Immature natural killer cell (primary cell): ENCODE measurements around the gene ZNF561. TPM values are rescaled to one million over a fixed set of nuclear protein-coding genes. Genes with fewer than 3 reads are reported as not detected.

Experiments used
- DNase-seq, 3 donors: peaks; one replicate each; pipeline ENCODE4 v3.0.0; 2022; ENCODE audit warnings: mixed read lengths in 1 of 3
- H3K27ac Mint-ChIP-seq, 6 donors: one replicate each; pipeline ENCODE4 v1.8.0; 2020; ENCODE audit warnings: mixed read lengths in 6 of 6, mild to moderate bottlenecking in 5 of 6, inconsistent platforms in 4 of 6, moderate library complexity in 3 of 6
- H3K27me3 Mint-ChIP-seq, 3 donors: one replicate each; pipeline ENCODE4 v1.8.0; 2020 to 2021; ENCODE audit warnings: low read depth in 3 of 3, mild to moderate bottlenecking in 3 of 3, mixed read lengths in 3 of 3, moderate library complexity in 3 of 3, inconsistent platforms in 1 of 3
- H3K36me3 Mint-ChIP-seq, 3 donors: one replicate each; pipeline ENCODE4 v1.8.0; 2020; ENCODE audit warnings: mixed read lengths in 3 of 3, inconsistent platforms in 2 of 3, mild to moderate bottlenecking in 2 of 3
- H3K4me1 Mint-ChIP-seq, 2 donors: one replicate each; pipeline ENCODE4 v1.8.0; 2020; ENCODE audit warnings: inconsistent platforms in 2 of 2, mild to moderate bottlenecking in 2 of 2, mixed read lengths in 2 of 2, moderate library complexity in 1 of 2
- H3K4me3 Mint-ChIP-seq, 5 donors: one replicate each; pipeline ENCODE4 v1.8.0; 2020; ENCODE audit warnings: mild to moderate bottlenecking in 5 of 5, mixed read lengths in 5 of 5, inconsistent platforms in 3 of 5, moderate library complexity in 3 of 5
- H3K9me3 Mint-ChIP-seq, 6 donors: one replicate each; pipeline ENCODE4 v1.8.0; 2020; ENCODE audit warnings: mild to moderate bottlenecking in 6 of 6, mixed read lengths in 6 of 6, inconsistent platforms in 4 of 6, moderate library complexity in 3 of 6
- polyA plus RNA-seq, 3 donors: library from polyadenylated mRNA; unstranded; fragments of 300-500 nt; fragmentation: Illumina TruSeq; gene quantifications; one replicate each; pipeline ENCODE4 v1.2.3, GENCODE V29; 2021

ZNF561 gene
- polyA plus RNA-seq, 3 donors from 2014 or later = 7.2 to 14.7 (median 9.9) TPM

DNA sequence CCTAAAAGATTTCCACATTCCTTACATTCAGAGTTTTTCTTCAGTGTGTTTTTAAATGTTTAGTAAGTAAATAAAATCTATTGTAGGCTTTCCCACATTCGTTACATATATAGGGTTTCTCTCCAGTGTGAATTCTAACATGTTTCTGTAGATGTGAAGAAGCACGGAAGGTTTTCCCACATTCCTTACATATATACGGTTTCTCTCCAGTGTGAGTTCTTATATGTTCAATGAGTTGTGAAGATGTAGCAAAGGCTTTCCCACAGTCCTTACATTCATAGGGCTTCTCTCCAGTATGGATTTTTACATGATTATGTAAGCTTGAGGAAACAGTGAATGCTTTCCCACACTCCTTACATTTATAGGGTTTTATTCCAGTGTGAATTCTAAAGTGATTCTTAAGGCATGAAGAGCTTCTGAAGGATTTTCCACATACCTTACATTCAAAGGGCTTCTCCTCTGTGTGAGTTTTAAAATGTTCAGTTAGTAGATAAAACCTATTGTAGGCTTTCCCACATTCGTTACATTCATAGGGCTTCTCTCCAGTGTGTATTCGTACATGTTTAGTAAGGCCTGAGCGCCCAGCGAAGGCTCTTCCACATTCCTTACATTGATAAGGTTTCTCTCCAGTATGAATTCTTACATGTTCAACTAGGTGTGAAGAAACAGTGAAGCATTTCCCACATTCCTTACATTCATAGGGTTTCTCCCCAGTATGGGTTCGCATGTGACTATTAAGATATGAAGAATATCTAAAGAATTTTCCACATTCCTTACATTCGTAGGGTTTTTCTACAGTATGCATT is 54.9 kb downstream of the ZNF561 start:
- H3K27ac Mint-ChIP-seq = no peak overlapping the region
- DNase-seq = no peak
- H3K9me3 Mint-ChIP-seq = peaks cover 29 to 80% (median 66%) of the 10 kb centered on the region in 6 donors
- H3K27me3 Mint-ChIP-seq = peaks cover 0 to 5% (median 0%) of the 10 kb centered on the region in 3 donors
- peaks cover 6 to 7% of the 10 kb centered on the region in 2 donors for H3K4me1 Mint-ChIP-seq
- H3K36me3 Mint-ChIP-seq = peaks cover 65 to 78% (median 77%) of the 10 kb centered on the region in 3 donors
- no peak overlapping the region for H3K4me3 Mint-ChIP-seq

Other genes starting within 250 kb of the ZNF561 start
- gene ZNF266, start 185.7 kb downstream of the ZNF561 start, polyA plus RNA-seq = 10 to 100 TPM; 15.9 to 23.6 (median 19.6) TPM
- gene ZNF560, start 122.6 kb downstream of the ZNF561 start, polyA plus RNA-seq = not detected
- 10 to 100 TPM in 2 of 3 donors, 1 to 10 TPM in 1; 9.2 to 27.5 (median 23.7) TPM for gene ZNF426, start 82.6 kb downstream of the ZNF561 start, polyA plus RNA-seq
- 1 to 10 TPM; 2.2 to 7.3 (median 5.4) TPM for gene ZNF121, start 36.7 kb downstream of the ZNF561 start, polyA plus RNA-seq
- gene ZNF562, start 53.9 kb upstream of the ZNF561 start, polyA plus RNA-seq = 1 to 10 TPM; 3.4 to 5.5 (median 4.7) TPM
- gene ZNF846, start 147.5 kb upstream of the ZNF561 start, polyA plus RNA-seq = 1 to 10 TPM; 4.5 to 7.4 (median 6.1) TPM
- gene FBXL12, start 197.8 kb upstream of the ZNF561 start, polyA plus RNA-seq = 10 to 100 TPM; 12.2 to 17.2 (median 14.2) TPM
- gene UBL5, start 206.7 kb upstream of the ZNF561 start, polyA plus RNA-seq = 1,000 to 10,000 TPM in 1 of 3 donors, 100 to 1,000 TPM in 2; 610 to 1,222 (median 775) TPM
- 100 to 1,000 TPM; 143 to 227 (median 183) TPM for gene PIN1, start 214.1 kb upstream of the ZNF561 start, polyA plus RNA-seq